Ishikawa (cell line): Measurements from ENCODE around the gene SMYD3.

Experiments used
- CEBPB ChIP-seq: IDR thresholded peaks from 2 replicates; pipeline ENCODE4 v1.6.1; 2012
- CREB1 ChIP-seq: IDR thresholded peaks from 2 replicates; pipeline ENCODE4 v1.6.1; 2012; ENCODE audit warnings: low read depth
- EGR1 ChIP-seq: IDR thresholded peaks from 2 replicates; pipeline ENCODE4 v1.6.1; 2012
- EP300 ChIP-seq: IDR thresholded peaks from 2 replicates; pipeline ENCODE4 v1.6.1; 2012; ENCODE audit warnings: borderline replicate concordance
- FOXM1 ChIP-seq: IDR thresholded peaks from 2 replicates; pipeline ENCODE4 v1.6.1; 2012; ENCODE audit warnings: low read depth, borderline replicate concordance
- MAX ChIP-seq: IDR thresholded peaks from 2 replicates; pipeline ENCODE4 v1.6.1; 2012
- NFIC ChIP-seq: IDR thresholded peaks from 2 replicates; pipeline ENCODE4 v1.6.1; 2012
- RAD21 ChIP-seq: IDR thresholded peaks from 2 replicates; pipeline ENCODE4 v1.6.1; 2012; ENCODE audit warnings: low read depth
- TAF1 ChIP-seq: IDR thresholded peaks from 2 replicates; pipeline ENCODE4 v1.6.1; 2012; ENCODE audit warnings: low read depth, mild to moderate bottlenecking
- TCF12 ChIP-seq: IDR thresholded peaks from 2 replicates; pipeline ENCODE4 v1.6.1; 2012; ENCODE audit warnings: low read depth
- TEAD4 ChIP-seq: IDR thresholded peaks from 2 replicates; pipeline ENCODE4 v1.6.1; 2012
- USF1 ChIP-seq: IDR thresholded peaks from 2 replicates; pipeline ENCODE4 v1.6.1; 2012
- YY1 ChIP-seq: IDR thresholded peaks from 2 replicates; pipeline ENCODE4 v1.6.1; 2012; ENCODE audit warnings: low read depth
- ZBTB7A ChIP-seq: IDR thresholded peaks from 2 replicates; pipeline ENCODE4 v1.6.1; 2012; ENCODE audit warnings: low read depth
- TF ChIP-seq, protein P1 (sequence below): IDR thresholded peaks from 2 replicates; pipeline ENCODE4 v1.6.1; 2012; ENCODE audit warnings: low read depth, mild to moderate bottlenecking

The SMYD3 gene

GRCh38 chr1:245948786-245949185 lies 558.3 kb downstream of the SMYD3 start:
- TF ChIP-seq EGR1 (no peak), CEBPB (no peak), MAX (no peak), CREB1 (no peak), ZBTB7A (no peak), YY1 (no peak), FOXM1 (no peak), NFIC (no peak), USF1 (no peak), TCF12 (no peak)
- TF ChIP-seq, protein P1, sequence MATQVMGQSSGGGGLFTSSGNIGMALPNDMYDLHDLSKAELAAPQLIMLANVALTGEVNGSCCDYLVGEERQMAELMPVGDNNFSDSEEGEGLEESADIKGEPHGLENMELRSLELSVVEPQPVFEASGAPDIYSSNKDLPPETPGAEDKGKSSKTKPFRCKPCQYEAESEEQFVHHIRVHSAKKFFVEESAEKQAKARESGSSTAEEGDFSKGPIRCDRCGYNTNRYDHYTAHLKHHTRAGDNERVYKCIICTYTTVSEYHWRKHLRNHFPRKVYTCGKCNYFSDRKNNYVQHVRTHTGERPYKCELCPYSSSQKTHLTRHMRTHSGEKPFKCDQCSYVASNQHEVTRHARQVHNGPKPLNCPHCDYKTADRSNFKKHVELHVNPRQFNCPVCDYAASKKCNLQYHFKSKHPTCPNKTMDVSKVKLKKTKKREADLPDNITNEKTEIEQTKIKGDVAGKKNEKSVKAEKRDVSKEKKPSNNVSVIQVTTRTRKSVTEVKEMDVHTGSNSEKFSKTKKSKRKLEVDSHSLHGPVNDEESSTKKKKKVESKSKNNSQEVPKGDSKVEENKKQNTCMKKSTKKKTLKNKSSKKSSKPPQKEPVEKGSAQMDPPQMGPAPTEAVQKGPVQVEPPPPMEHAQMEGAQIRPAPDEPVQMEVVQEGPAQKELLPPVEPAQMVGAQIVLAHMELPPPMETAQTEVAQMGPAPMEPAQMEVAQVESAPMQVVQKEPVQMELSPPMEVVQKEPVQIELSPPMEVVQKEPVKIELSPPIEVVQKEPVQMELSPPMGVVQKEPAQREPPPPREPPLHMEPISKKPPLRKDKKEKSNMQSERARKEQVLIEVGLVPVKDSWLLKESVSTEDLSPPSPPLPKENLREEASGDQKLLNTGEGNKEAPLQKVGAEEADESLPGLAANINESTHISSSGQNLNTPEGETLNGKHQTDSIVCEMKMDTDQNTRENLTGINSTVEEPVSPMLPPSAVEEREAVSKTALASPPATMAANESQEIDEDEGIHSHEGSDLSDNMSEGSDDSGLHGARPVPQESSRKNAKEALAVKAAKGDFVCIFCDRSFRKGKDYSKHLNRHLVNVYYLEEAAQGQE, result no peak

DNA sequence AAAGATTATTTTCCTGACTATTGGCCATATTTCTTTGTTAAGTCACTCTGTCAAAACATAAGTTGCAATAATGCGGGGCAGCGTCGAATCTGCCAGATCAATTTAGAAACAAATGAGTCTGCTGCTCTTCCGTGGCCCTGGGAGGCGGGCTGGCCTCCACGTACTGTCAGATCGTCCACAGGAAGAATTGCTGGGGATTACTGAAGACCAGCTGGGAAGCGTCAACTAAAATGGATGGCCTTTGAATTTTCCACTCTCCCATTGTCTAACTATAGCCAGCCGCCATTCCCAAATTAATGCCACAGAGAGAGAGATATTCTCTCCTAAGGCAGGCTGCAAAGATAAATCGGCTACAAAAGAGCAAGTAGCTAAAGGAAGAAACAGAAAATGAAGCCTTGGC lies 560.2 kb downstream of the SMYD3 start:
- TF ChIP-seq TAF1, result no peak
- TF ChIP-seq YY1, result no peak
- no peak for TF ChIP-seq TCF12
- TF ChIP-seq ZBTB7A, result no peak
- no peak for TF ChIP-seq MAX
- no peak for TF ChIP-seq USF1
- TF ChIP-seq, protein P1, result no peak
- TF ChIP-seq RAD21, result no peak
- TF ChIP-seq TEAD4, result no peak
- no peak for TF ChIP-seq CREB1
- no peak for TF ChIP-seq EP300
- TF ChIP-seq FOXM1, result no peak
- no peak for TF ChIP-seq EGR1
- TF ChIP-seq NFIC, result no peak
- no peak for TF ChIP-seq CEBPB

DNA sequence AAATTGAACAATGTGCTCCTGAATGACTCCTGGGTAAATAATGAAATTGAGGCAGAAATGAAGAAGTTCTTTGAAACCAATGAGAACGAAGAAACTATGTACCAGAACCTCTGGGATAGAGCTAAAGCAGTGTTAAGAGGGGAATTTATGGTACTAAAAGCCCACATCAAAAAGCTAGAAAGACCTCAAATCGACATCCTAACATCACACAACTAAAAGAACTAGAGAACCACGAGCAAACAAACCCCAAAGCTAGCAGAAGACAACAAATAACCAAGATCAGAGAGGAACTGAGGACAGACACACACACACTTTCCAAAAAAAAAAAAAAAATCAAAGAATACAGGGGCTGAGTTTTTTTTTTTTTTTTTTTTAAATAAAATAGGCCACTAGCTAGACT lies 564.2 kb downstream of the SMYD3 start:
- no peak for TF ChIP-seq CEBPB
- no peak for TF ChIP-seq TCF12
- TF ChIP-seq ZBTB7A, result no peak
- TF ChIP-seq EP300, result no peak
- TF ChIP-seq TAF1, result no peak
- TF ChIP-seq, protein P1, result no peak
- no peak for TF ChIP-seq FOXM1
- TF ChIP-seq RAD21, result no peak
- no peak for TF ChIP-seq CREB1
- TF ChIP-seq TEAD4, result no peak
- TF ChIP-seq NFIC, result no peak
- no peak for TF ChIP-seq YY1
- no peak for TF ChIP-seq EGR1
- no peak for TF ChIP-seq MAX
- TF ChIP-seq USF1, result no peak

GRCh38 chr1:245939756-245940345 lies 567.2 kb downstream of the SMYD3 start:
- TF ChIP-seq ZBTB7A (no peak), TEAD4 (no peak), MAX (no peak), EGR1 (no peak), USF1 (no peak), CEBPB (no peak), NFIC (no peak), EP300 (no peak), CREB1 (no peak), TCF12 (no peak), FOXM1 (no peak), TAF1 (no peak), RAD21 (no peak), YY1 (no peak)
- TF ChIP-seq, protein P1, result no peak
